Lung microvascular endothelial cell (primary cell): ENCODE data around the gene SLC24A3. TPM values are rescaled to one million over a fixed set of nuclear protein-coding genes. Genes with fewer than 3 reads are reported as not detected.

Experiments used
- DNase-seq, 2 donors: peaks; one replicate each; pipeline versions ENCODE4 v3.0.0 to v3.0.0-alpha.2; 2010; ENCODE audit warnings: low read depth in 2 of 2
- total RNA-seq: library from RNA; depleted of rRNA; stranded (reverse); fragments of >200 nt; gene quantifications from 2 replicates; pipeline ENCODE4 v1.2.1, GENCODE V29; 2014

The SLC24A3 gene
- total RNA-seq, 1 donor from 2014 or later, result under 0.01 TPM

GRCh38 chr20:19301142-19301541, 88.7 kb downstream of the SLC24A3 start:
- DNase-seq, result no peak

- DNase-seq, result no peak
Observed at GRCh38 chr20:19301843-19302242, 89.4 kb downstream of the SLC24A3 start.

DNA sequence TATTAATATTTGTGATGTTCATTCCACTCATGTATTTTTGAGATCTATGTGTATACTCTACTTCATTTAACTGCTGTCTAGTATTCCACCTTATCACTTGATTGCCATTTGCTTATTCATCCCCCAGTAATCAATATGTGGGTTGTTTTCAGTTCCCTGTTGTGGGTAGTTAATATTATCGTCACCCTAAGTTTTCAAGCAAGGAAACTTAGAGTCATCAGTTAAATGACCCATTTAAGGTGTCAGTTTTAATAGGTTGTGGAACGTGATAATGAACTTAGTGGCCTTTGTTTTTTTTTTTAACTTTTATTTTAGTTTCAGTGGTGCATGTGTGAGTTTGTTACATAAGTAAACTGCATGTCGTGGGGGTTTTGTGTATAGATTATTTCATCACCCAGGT, 90.3 kb downstream of the SLC24A3 start:
- DNase-seq, result no peak

GRCh38 chr20:19304389-19304788, 91.9 kb downstream of the SLC24A3 start:
- no peak for DNase-seq

DNA sequence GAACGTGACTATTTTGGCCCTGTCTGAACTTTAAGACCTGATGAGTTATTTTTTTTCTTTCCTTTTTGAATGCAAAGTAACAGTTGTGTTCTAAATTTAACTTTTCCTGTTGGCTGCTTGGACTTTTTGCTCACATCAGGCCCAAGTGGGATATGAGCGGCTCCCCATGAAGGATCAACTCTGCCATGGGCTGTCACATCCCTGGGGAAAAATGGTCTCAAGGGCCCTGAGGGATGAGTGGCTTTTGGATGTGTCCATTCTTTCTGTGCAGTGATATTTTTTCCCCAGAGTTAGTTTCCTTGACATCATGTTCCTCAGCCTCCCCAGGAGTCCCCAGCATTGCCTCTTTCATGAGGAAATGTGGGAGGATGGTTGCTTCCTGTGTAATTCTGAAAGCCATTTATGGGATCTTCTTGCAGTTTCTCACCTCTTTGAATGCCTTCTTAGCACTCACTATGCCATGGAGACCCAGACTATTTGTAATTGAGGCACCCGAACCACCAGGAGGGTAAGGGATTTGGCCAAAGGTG, 92.5 kb downstream of the SLC24A3 start:
- no peak for DNase-seq

DNA sequence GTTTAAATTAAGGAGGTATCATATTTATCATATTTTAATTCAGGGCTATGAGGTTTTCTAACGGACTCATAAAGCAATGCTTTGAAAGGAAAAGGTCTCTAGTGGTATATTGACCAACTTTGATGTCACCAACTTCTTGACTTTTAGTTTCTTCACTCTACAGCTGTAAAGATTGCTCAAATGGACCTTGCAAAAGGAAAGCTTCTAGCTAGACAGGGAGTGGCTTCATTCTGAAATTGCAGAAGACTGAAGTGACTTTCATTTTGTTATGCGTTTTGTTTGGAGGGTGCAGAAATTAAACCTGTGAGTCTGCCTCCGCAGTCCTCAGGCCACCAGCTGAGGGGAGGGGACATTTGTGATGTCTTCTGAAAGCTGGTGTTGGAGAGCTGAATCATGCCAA, 95.7 kb downstream of the SLC24A3 start:
- no peak for DNase-seq

- DNase-seq, result no peak
Observed at GRCh38 chr20:19310541-19310940, 98.1 kb downstream of the SLC24A3 start.

DNA sequence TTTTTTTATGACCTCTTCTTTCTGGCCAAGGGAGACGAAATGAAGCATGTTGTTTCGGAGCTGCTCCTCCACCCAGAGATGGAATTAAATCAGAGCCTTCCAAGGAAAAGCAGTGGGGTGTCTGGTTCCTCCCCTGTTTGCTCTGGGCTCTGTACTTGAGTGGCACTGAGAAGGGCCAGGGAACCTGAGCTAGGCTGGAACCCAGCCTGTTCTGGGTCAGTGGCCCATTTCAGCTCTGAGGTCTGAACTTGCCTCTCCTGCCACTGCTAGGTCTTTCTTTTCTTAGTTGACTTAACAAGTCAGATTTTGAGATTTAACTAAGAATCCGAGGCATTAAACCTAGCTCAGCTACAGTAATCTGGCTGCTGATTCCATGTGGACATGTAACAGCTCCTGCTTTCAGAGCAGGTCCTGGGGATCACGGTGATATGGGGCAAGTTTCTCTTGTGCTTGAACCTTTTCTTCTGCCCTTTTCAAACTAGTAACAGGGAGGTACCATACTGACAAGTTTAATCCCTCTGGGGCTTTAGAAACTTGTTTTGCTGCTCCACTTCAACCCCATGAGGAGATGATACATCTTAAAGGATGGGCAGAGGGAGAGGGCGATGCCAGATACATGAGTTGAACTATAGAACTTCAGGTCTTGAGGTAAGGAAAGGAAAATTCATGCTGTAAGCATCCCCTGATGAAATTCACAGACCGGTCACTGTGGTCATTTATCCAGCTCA, 101.1 kb downstream of the SLC24A3 start:
- no peak for DNase-seq

DNA sequence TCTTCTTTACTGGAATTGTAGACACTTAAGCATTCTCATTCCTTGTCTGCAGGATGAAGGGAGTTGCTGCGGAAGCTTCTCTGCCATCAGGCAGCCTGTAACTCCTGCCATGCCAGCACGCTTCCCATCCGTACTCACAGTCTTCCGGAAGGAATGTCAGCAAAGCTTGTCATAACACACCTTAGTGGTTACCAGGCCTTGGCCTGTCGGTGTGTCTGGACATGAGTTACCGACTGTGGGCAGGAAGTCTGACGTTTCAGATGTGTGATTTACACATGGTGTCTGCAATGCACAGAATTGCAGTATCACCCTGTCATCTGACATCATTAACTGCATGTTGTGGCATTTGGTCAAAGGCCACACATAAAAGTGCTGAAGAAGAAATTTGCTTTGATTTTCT, 102.2 kb downstream of the SLC24A3 start:
- DNase-seq, result no peak

DNA sequence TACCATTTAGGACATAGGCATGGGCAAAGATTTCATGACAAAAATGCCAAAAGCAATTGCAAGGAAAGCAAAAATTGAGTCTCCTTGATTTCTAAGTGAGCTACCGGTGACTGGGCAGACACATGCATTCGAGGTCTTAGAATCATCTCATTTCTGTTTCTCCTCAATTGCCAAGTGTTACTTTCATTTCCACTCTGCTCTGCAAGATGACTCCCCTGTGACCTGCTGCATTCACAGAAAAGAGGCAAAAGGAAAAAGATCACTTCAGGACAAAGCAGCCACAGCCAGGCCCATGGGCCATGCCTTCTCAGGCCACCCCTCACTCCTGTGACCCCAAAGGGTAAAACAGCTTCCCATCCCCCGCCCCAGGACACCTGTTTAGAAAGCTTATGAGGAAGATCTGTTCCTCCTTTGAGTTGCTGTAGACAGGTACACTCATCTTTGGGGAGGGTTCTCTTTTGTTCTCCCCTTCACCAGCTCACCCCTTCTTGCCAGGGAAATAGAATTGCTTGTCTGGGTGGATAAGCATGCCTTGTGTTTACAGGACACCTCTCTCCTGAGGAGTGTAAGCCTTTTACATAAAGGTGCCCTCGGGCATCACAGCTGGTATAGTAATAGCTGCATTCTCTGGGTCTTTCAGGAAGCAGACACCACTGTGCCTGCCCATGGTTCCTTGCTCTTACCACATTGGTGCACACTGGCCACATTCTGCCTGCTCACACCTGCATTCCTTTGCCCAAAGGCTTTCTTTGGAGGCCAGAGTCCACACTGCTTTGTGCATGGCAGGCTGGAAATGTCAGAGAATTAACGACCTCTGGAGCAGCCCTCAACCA, 105.0 kb downstream of the SLC24A3 start:
- DNase-seq, result no peak

- no peak for DNase-seq
Observed at GRCh38 chr20:19318610-19319009, 106.2 kb downstream of the SLC24A3 start.

GRCh38 chr20:19320005-19320404, 107.6 kb downstream of the SLC24A3 start:
- no peak for DNase-seq

DNA sequence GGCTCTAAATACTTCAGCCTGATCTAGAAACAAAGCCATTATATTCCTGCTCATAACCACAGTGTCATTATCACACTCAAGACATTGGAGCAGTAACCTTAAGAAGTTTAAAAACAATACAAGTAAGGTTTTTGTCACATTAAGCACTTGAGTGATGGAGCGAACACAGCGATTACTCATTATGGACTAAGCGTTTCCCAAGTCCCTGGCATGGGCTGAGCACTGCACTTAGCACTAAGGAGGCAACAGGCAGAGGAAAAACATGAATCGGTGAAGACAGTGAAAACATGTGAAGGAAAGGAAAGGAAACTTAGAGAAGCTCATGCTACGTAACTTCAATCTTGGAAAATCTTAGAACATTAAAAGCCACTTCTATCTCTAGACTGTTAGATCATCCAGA, 108.7 kb downstream of the SLC24A3 start:
- DNase-seq, result no peak

DNA sequence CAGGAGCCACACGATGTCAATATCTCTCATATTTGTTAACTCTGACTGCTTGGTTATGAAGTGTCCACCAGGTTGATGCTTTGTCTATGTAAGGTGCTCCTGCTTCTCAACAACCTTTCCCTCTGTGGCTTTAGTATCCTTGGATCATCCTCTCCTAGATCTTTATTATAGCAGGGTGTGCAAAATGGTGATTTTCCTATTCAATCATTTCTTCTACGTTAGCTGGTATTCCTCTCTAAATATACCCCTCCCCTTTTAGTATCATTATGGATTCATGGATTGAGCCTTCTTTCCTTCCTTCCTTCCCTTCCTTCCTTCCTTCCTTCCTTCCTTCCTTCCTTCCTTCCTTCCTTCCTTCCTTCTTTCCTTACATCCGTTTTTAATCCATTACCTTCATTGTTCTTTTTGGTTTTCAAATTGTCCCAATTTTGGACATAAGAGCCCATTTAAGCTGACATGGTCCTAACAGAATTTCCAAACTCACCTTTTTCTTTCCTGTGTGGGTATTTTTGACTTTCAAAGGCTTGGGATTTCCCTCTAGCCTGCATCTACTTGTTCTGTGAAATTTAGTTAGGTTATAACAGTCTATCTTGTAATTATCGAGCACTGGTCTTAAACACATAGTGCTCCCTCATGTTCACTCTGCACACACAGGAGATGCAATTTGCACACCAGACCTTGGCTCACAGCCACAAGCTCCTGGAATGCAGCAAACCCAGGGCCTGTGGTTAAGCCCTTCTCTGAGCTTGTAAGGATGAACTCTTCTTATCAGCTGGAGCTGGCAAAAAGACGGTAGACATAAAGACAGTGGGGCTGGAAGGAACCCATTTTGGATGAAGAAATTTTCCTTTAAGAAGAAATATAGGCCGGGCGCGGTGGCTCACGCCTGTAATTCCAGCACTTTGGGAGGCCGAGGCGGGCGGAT, 109.9 kb downstream of the SLC24A3 start:
- no peak for DNase-seq

GRCh38 chr20:19327401-19327800, 115.0 kb downstream of the SLC24A3 start:
- no peak for DNase-seq

DNA sequence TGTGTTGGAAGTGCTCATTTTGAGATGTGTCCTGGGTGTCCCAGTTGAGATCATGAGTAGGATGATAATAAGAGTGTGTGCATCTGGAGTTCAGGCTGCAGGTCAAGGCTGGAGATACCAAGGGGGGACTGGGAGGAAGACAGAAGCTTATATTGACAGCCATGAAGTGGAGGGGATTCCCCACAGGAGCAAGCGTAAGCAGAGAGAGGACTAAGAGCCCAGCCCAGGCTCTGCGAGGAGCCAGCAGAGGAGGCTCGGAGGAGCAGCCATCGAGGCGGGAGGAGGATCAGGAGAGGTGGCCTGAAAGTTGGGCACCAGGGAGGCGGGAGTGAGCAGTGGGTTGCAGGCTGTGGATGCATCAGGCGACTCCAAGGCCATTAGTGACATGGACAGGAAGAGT, 116.2 kb downstream of the SLC24A3 start:
- DNase-seq, result no peak

DNA sequence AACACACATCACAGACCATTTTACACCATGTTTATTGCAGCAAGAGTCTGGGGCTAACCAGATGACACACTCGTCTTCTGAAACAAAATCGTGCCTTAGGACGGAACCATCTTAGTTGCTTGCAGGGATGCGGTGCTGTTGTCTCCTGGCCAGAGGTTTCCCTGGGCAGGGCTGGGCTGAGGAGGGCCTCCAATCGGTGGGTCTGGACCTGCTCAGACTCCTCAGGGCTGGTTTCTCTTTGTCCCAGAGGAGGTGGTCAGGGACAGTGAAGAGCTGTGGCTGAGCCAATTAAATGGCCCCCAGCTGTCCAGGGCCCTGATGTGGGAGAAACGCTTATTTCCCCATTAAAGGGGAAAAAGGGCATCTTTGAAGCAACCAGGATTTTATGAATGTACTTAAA, 117.6 kb downstream of the SLC24A3 start:
- DNase-seq, result no peak

DNA sequence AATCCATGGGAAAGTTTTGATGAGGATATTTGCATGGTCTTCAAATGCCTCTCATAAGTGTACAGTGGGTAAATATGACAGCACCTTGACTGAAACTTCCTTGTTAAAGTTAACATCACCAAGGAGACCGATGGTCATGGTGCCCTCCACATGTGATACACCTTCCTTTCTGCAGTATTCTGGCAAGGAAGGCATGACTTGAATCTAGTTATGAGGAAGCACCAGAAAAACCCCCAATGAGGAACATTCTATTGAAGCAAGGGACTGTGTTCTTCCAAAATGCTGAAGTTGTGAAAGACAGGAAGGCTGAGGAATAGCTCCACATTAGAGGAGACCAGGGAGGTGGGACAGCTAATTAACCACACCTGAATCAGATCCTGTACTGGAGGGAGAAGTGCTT, 118.3 kb downstream of the SLC24A3 start:
- no peak for DNase-seq

- no peak for DNase-seq
Observed at GRCh38 chr20:19333563-19333962, 121.1 kb downstream of the SLC24A3 start.

DNA sequence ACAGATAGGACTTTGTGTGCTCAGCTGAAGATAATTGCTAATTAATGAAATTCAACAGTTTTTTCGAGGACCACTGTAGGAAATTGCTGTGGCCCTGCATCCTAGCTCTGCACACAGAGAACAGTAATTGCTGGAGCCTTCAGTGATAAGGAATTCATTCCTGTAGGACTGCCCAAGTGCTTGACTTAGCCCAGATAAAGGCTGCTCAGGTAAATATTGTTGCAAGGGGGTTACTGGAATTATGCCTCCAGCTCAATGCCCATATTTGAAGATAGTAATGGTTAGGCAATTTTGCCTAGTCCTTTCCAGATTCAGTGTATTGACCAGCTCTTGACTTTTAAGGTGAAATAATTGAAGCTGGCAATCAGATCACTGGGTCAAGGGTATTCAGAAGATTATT, 122.9 kb downstream of the SLC24A3 start:
- no peak for DNase-seq

DNA sequence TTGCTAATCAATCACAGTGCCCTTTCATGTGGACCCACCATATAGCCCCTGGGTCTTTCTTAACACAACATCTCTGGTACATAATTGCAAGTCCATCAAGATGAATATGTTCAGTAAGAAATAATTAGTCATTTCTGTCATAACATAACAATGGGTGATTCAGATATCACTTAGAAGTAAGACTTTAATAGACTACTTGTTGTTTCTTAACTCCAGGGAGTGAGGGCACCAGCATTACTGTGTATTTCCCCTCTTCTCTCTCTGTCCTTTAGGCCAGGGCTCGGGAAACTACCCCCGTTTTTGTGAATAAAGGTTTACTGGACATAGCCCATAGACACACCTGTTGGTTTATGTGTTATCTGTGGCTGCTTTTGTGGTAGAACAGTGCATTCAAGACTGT, 123.5 kb downstream of the SLC24A3 start:
- no peak for DNase-seq

- DNase-seq, result no peak
Observed at GRCh38 chr20:19336631-19337030, 124.2 kb downstream of the SLC24A3 start.
